C4-2B (cell line): ENCODE data around the gene UQCRHL.

Experiments used
- CTCF ChIP-seq: fragments of 450-650 bp; conservative IDR thresholded peaks from 2 replicates; pipeline ENCODE4 v1.5.1; 2017; ENCODE audit warnings: mild to moderate bottlenecking
- ZFX ChIP-seq: fragments of 450-650 bp; IDR thresholded peaks from 2 replicates; pipeline ENCODE4 v1.6.1; 2017

GRCh38 chr1:15835741-15836510 is 28.5 kb upstream of the UQCRHL start:
- TF ChIP-seq CTCF (no peak), ZFX (no peak)
